MCF 10A (cell line): ENCODE data around the gene EBI3. TPM values are rescaled to one million over a fixed set of nuclear protein-coding genes. Genes with fewer than 3 reads are reported as not detected.

ENCODE experiments used
- BruUV-seq: library from RNA; stranded (reverse); fragments of 400-500 nt; replicated peaks from 2 replicates; lab custom pipeline; 2021; lab: Mats Ljungman, UMichigan
- CTCF ChIA-PET: fragments of 300-600 bp; sonication (Branson Sonifier 250); formaldehyde crosslinking; extraction: SDS; loops from one replicate; lab custom pipeline; 2021; ENCODE audit warnings: antibody characterized with exemption, inconsistent platforms; lab: Yijun Ruan, JAX
- POLR2A ChIA-PET: fragments of 300-600, 350-650 bp; sonication (Branson Sonifier 250); formaldehyde crosslinking; extraction: SDS; loops from one replicate; lab custom pipeline; 2020; ENCODE audit warnings: antibody characterized with exemption, inconsistent platforms; lab: Yijun Ruan, JAX
- DNase-seq: peaks from one replicate; pipeline ENCODE4 v3.0.0-alpha.2; 2018; ENCODE audit not compliant: unreplicated experiment
- H3K27ac Mint-ChIP-seq: one replicate; pipeline ENCODE4 v1.8.0; 2022; ENCODE audit warnings: mild to moderate bottlenecking, low read depth, mixed read lengths; ENCODE audit not compliant: unreplicated experiment
- H3K27me3 Mint-ChIP-seq: one replicate; pipeline ENCODE4 v1.8.0; 2022; ENCODE audit warnings: mixed read lengths; ENCODE audit not compliant: insufficient read depth, unreplicated experiment
- H3K36me3 Mint-ChIP-seq: one replicate; pipeline ENCODE4 v1.8.0; 2022; ENCODE audit warnings: mild to moderate bottlenecking, moderate library complexity, mixed read lengths; ENCODE audit not compliant: insufficient read depth, unreplicated experiment
- H3K4me1 Mint-ChIP-seq: one replicate; pipeline ENCODE4 v1.8.0; 2022; ENCODE audit warnings: mixed read lengths; ENCODE audit not compliant: insufficient read depth, unreplicated experiment
- H3K4me3 Mint-ChIP-seq: one replicate; pipeline ENCODE4 v1.8.0; 2022; ENCODE audit warnings: mild to moderate bottlenecking, moderate library complexity, mixed read lengths; ENCODE audit not compliant: unreplicated experiment
- H3K9me3 Mint-ChIP-seq: one replicate; pipeline ENCODE4 v1.8.0; 2022; ENCODE audit warnings: mixed read lengths; ENCODE audit not compliant: unreplicated experiment
- intact Hi-C: fragments of 100-400 bp; cut with micrococcal nuclease; formaldehyde crosslinking; loops from 2 replicates; pipeline ENCODE4 v1.14.1; 2022
- total RNA-seq: library from RNA; stranded (reverse); gene quantifications from 2 replicates; pipeline ENCODE4 v1.2.3, GENCODE V29; 2022
- TF ChIP-seq, protein P1 (sequence below): fragments of 200-600 bp; IDR thresholded peaks from one replicate; pipeline ENCODE4 v1.8.0; 2022; ENCODE audit warnings: antibody characterized with exemption, mild to moderate bottlenecking; ENCODE audit not compliant: unreplicated experiment

The EBI3 gene
- total RNA-seq, 1 experiment from 2014 or later: 0.35 TPM

- Mint-ChIP-seq H3K27me3 (no peaks in the 10 kb centered on the region), H3K4me3 (no peak overlapping the region), H3K36me3 (peaks cover 84% of the 10 kb centered on the region), H3K27ac (no peak overlapping the region), H3K9me3 (no peaks in the 10 kb centered on the region), H3K4me1 (peaks cover 5% of the 10 kb centered on the region)
- CTCF ChIA-PET: interaction anchor here (0.6 to 1.6 kb wide), 4 partner anchors 56 to 257 kb away, joined by 3 to 7 read pairs (median 4); no protein-coding TSS in a partner anchor
- POLR2A ChIA-PET: no interaction called here
- BruUV-seq: no TSS peak
- DNase-seq: no peak
- TF ChIP-seq, protein P1, sequence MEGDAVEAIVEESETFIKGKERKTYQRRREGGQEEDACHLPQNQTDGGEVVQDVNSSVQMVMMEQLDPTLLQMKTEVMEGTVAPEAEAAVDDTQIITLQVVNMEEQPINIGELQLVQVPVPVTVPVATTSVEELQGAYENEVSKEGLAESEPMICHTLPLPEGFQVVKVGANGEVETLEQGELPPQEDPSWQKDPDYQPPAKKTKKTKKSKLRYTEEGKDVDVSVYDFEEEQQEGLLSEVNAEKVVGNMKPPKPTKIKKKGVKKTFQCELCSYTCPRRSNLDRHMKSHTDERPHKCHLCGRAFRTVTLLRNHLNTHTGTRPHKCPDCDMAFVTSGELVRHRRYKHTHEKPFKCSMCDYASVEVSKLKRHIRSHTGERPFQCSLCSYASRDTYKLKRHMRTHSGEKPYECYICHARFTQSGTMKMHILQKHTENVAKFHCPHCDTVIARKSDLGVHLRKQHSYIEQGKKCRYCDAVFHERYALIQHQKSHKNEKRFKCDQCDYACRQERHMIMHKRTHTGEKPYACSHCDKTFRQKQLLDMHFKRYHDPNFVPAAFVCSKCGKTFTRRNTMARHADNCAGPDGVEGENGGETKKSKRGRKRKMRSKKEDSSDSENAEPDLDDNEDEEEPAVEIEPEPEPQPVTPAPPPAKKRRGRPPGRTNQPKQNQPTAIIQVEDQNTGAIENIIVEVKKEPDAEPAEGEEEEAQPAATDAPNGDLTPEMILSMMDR: no peak
- intact Hi-C loops: no loop called here
Measured at GRCh38 chr19:4264812-4265211, 35.5 kb downstream of the EBI3 start.

DNA sequence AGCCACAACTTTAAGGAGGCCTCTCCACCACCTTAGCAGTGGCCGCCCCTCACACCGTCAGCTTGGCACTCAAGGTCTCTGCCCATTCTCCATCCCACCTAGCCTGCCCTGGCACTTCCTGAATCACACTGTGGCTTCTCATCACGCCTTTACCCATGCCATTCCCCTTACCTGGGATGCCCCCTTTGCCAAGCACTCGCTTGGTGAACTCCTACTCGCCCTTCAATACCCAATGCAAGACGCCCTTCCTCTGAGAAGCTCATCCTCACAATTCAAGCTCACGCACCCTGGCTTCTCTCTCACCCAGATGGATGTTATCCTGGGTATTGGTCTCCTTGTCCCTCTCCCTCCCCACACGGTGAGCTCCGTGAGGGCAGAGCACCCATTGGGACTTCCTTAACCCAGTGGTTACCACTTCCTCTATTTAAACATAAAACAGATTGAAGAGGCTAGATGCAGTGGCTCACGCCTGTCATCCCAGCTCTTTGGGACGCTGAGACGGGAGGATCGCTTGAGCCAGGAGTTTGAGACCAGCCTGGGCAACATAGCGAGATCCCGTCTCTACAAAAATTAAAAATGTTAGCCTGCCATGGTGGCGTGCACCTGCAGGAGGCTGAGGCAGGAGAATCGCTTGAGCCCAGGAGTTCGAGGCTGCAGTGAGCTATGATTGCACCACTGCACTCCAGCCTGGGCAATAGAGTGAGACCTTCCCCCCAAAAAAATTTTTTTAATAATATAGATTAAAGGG is 37.1 kb downstream of the EBI3 start:
- no peaks in the 10 kb centered on the region for H3K27me3 Mint-ChIP-seq
- CTCF ChIA-PET: interaction anchor here (0.5 to 2.9 kb wide), 23 partner anchors 10 to 289 kb away, joined by 3 to 33 read pairs (median 4); partner anchors contain the start of genes FSD1 and MPND
- no peak overlapping the region for H3K4me3 Mint-ChIP-seq
- no peak overlapping the region for H3K27ac Mint-ChIP-seq
- DNase-seq: no peak
- peaks cover 74% of the 10 kb centered on the region for H3K36me3 Mint-ChIP-seq
- BruUV-seq: no TSS peak
- no peaks in the 10 kb centered on the region for H3K9me3 Mint-ChIP-seq
- peaks cover 5% of the 10 kb centered on the region for H3K4me1 Mint-ChIP-seq
- TF ChIP-seq, protein P1: no peak
- POLR2A ChIA-PET: interaction anchor here (0.8 to 1.4 kb wide), 3 partner anchors 72 to 94 kb away, joined by 4 to 5 read pairs (median 4); partner anchors contain the start of gene STAP2
- intact Hi-C loops: no loop called here

DNA sequence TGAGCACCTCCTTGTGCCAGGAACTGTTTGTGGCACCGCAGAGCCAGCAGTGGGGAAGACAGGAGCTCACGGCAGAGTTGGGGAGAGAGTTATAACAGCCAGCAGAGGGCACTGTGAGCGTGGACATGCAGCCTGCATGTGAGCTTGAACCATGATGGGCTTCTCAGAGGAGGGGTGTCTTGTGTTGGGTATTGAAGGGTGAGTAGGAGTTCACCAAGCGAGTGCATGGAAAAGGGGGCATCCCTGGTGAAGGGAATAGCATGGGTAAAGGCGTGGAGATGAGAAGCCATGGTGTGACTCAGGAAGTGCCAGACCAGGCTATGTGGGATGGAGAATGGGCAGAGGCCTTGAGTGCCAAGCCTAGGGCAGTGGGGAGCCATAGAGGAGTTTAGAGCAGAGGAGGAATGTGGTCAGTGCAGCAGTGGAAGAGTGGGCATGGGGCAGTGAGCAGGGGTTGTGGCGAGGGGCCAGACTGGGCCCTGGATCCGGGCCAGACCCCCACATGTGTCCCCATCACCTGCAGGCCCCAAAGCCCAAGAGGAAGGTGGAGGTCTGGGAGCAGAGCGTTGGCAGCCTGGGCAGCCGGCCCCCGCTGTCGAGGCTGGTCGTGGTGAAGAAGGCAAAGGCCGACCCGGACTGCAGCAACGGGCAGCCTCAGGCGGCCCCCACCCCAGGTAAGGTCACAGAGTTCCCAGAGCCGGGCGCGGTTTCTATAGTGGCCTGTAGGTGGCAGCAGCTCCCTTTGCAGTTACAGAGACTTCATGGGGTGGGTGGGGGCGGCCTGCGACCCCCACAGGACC is 38.0 kb downstream of the EBI3 start:
- peak; percentile 77 for DNase-seq
- no peak overlapping the region for H3K27ac Mint-ChIP-seq

More for the DNA sequence above, 38.0 kb downstream of the EBI3 start:
- ChIA-PET CTCF (interaction anchor here (0.5 to 2.9 kb wide), 26 partner anchors 10 to 288 kb away, joined by 3 to 33 read pairs (median 4); partner anchors contain the start of genes FSD1 and MPND), POLR2A (interaction anchor here (0.8 to 1.4 kb wide), 4 partner anchors 71 to 93 kb away, joined by 3 to 5 read pairs (median 4); partner anchors contain the start of gene STAP2)
- TF ChIP-seq, protein P1: peak; percentile 87
- Mint-ChIP-seq H3K4me1 (peaks cover 5% of the 10 kb centered on the region), H3K4me3 (no peak overlapping the region), H3K27me3 (no peaks in the 10 kb centered on the region), H3K9me3 (no peaks in the 10 kb centered on the region), H3K36me3 (peaks cover 65% of the 10 kb centered on the region)
- intact Hi-C loops: loop anchor here (1.0 kb wide), 1 partner anchor 85 kb away; no protein-coding TSS in a partner anchor
- no TSS peak for BruUV-seq
